ENCODE results near the gene TMEM255B. TPM values are rescaled to one million over a fixed set of nuclear protein-coding genes. Genes with fewer than 3 reads are reported as not detected.
"Not testable (repeated sequence)": the region's sequence is repeated elsewhere in the genome, so short reads cannot be mapped to it uniquely, and the experiment has no call there.

Gene TMEM255B
- total RNA-seq, 1 donor from 2014 or later: 19.1 TPM

DNA sequence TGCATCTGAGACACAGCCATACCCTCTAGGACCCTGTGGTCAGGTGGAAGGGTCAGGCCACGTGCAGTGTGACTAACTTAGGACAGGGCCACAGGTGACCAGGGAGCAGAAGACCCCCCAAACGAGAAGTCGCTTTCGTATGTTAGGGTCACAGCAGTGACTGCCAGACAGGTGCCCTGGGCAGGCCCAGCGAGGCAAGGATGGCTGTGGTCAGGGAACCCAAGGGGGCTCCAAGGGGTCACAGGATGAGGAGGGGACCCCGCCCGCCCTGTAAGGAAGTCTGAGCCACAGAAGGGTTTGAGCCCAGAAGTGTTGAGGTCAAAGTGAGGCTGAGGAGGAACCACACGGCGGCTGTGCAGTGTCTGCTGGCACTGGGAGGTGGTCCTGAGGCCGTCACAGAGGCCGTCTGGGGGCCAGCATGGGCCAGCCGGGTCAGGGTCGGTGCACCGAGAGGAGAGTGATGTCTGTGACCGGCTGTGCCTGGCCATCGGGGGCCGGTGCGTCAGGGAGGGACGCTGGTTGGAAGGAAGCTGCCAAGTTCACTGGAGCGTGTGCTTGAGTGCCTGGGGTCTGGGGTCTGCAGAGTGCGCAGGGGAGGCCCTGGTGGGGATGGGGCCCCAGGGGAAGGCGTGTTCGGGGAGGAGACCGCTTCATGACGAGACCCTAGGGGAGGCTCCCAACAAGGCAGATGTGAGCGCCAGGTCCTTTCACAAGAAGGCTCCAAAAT, 24.8 kb upstream of the TMEM255B start:
- DNase-seq (ENCODE audit: low read depth, low spot score): no peak

DNA sequence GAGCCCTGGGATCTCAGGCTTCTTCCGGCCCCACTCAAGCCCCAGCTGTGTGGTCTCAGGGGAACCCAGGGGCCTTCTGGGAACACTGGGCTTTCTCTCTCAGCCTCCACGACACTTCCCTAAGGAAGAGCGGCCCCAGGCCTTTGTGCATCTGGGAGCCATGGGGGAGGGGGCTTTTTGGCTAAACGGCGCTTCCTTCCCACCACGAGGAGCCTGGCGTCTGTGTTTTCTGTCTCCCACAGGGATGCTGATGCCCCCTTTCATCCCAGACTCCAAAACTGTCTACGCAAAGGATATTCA, 24.2 kb upstream of the TMEM255B start:
- no peak for DNase-seq (ENCODE audit: low read depth, low spot score)

DNA sequence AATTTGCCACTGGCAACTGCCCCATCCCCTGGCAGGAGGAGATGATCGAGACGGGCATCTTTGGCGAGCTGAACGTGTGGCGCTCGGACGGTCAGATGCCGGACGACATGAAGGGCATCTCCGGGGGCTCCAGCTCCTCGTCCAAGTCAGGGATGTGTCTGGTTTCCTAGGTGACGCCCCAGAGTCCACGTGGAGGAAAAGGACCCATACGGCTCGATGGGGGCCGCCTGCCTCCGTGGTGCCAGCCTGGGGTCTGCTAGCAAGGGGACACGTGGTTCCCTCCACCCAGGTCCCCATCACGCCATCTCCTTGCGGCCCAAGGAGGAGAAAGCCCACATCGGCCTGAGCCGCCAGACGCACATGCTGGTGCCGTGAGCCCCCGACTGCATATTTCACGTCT, 23.8 kb upstream of the TMEM255B start:
- DNase-seq (ENCODE audit: low read depth, low spot score): no peak

DNA sequence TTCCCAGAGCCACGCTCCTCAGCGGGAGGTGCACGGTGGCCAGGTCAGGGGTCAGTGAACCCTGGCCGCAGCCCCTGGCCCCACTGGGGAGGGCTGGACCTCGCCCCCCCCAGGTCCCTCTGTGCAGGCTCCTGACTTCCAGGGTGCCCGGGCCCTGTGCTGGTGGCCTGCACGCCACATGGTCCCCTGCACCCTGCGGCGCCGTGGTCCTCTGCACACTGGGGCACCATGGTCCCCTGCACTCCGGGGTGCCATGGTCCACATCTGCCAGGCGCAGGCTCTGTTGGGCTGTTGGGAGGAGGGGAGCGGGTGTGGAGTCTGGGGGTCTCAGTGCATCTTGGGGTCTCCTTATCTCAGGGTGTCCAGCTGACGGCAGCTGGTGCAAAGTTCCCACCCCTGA, 23.3 kb upstream of the TMEM255B start:
- no peak for DNase-seq (ENCODE audit: low read depth, low spot score)

DNA sequence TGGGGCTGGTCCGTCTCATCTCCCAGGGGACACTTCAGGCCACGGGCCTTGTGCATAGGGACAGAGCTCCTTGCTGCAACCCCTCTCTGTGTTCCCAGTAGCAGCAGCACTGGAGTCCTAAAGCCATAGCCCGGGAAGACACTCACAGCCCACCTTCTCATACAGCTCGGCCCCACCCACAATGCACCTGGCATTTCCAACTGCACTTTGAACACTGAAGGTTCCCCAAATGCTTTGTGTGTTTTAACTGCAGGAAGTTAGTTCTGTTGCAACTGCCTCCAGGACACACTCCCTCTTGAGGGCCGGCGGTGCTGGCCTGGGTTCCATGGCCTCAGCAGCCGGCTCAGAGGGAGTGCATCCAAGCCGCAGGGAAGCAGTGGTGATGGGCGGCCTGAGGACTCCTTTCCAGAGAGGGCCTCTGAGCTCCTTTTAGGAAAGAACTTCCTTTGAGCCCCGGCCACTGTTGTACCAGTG, 22.7 kb upstream of the TMEM255B start:
- DNase-seq (ENCODE audit: low read depth, low spot score): no peak

DNA sequence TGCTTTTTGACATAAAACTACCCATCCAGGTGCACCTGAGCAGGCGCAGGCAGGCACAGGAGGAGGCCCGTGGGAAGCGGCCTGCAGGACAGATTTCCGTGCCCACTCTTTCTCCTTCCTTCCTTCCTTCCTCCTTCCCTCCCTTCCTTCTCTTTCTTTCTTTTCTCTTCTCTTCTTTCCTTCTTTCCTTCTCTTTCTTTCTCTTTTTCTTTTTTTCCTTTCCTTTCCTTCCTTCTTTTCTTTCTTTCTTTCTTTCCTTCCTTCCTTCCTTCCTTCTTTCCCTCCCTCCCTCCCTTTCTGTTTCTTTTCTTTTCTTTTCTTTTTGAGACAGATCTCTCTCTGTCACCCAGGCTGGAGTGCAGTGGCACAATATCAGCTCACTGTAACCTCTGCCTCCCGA, 21.2 kb upstream of the TMEM255B start:
- DNase-seq (ENCODE audit: low read depth, low spot score): no peak

DNA sequence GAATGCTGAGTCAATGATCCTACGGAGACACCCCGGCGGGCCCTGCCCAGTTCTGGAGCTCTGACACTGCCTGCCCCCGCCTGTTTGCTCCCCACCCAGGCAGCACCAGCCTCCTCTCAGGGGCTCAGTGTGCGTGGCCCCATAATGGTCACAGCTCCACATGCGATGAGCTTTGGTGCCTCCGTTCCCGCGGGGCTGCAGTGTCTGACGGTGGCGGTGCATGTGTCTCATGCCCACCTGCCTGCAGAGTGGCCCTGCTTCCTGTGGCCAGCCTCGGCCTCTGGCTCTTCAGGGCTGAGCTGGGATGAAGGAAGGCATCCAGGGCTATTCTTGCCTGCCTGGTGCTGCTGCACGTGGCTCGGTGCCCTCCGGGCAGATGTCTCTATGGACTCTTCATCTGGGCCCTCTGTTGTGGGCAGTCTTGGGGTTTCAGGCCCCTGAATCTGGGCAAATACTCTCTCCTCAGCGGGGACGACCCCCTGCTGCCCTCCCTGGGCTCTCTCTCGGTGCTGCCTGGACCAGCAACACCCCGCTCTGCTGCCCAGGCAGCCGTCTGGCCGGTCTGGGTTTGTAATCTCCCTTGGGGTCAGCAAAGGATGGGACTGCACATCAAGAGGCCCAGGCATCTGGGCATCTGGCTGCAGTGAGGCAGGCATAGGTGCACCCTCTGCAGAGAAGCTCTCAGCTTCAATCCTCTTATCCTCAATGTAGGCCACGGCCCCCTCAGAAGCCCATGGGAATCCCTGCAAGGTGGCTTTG, 19.3 kb upstream of the TMEM255B start:
- no peak for DNase-seq (ENCODE audit: low read depth, low spot score)

DNA sequence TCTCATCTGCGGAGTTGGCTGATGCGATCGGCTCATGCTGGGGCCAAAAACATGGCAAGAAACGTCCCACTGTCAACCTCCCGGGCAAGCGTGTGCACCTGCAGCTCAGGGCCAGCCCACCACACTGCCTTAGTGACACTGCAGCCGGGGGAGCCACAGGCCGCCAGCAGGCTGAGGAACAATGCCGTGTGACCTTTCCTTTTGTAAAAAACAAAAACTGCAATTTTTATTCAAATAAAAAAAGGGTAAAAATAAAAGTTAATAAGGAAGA, 18.8 kb upstream of the TMEM255B start:
- DNase-seq (ENCODE audit: low read depth, low spot score): no peak

DNA sequence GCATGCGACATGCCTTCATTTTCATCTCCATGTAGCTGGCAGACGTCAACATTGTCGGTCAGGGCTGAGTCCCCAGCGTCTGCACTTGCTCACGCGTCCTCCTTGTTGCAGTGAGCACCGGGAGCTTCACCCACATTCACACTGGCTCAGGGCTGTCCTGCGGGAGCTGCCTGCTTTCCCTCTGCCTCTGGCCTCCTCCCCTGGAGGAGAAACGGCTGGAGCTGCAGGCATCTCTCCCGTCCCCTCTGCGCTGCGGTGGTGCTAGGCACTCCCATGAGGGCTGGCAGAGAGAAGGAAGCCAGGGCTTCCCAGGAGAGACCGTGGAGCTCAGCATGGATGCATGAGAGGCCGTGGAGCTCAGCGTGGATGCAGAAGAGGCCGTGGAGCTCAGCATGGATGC, 18.4 kb upstream of the TMEM255B start:
- no peak for DNase-seq (ENCODE audit: low read depth, low spot score)

DNA sequence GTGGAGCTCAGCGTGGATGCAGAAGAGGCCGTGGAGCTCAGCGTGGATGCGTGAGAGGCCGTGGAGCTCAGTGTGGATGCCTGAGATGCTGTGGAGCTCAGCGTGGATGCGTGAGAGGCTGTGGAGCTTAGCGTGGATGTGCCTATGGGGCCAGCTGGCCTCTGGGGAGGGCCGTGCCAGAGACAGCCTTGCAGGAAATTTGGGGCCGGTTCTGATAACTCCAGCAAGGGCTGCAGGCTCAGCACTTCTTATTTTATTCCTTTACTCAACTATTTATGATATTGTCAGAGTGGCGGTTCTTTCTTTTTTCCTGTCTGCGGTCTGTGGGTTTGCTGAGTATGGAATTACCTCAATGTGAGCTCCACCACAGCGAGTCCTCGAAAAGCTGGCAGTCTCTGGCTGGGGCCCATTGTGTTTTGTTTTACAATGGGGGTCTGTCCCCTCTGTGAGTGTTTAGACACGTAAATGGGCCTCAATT, 17.8 kb upstream of the TMEM255B start:
- DNase-seq (ENCODE audit: low read depth, low spot score): no peak

DNA sequence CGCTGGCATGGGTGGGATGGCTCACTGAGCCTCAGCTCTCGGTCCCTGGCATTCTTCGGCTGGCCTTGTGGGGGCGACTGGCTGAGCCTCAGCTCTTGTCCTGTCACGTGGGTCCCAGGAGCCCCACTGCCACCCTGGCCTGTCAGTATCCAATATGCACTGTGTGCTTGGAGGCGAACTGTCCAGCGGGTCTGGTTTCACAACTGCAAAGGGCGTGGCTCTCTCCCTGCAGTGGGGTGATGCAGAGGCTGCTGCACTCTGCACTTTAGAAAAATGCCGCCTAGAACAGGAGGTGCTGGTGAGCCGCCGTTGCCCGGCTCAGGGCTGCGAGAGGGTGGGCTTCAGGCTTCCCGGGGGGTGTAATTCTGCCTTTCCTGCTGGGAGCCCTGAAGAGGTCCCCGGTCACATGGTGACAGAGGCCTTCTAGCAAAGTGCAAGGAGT, 17.0 kb upstream of the TMEM255B start:
- no peak for DNase-seq (ENCODE audit: low read depth, low spot score)

DNA sequence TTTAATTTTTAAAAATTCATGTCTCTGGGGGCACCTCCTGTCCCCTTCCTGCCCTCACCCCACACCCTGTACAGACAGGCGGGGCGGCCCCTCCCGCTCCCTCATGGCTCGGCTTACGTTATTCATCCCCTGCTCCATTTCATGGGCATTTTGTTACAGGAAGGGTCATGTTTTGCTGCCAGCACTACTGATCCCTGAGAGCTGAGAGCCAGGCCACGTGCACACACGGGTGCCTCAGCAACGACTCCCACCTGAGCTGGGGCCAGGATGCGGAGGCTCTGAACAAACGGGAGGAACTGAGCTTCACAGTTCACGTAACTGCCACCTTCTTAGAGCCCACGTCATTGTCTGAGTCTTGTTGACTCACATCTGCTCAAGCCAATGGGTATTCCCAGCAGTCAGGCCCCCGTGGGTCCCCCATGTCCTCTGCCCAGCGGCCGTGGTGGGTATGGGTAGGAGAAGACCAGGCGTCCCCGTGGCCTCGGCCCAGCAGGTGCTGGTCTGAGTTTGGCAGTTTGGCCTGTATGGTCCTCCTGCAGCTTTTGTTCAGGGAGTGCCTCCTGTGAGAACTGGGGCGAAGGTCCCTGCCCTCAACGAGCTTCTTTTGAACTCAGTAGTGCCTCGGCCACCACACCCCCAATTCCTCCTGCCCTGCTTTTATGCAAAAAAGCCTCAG, 16.4 kb upstream of the TMEM255B start:
- no peak for DNase-seq (ENCODE audit: low read depth, low spot score)

DNA sequence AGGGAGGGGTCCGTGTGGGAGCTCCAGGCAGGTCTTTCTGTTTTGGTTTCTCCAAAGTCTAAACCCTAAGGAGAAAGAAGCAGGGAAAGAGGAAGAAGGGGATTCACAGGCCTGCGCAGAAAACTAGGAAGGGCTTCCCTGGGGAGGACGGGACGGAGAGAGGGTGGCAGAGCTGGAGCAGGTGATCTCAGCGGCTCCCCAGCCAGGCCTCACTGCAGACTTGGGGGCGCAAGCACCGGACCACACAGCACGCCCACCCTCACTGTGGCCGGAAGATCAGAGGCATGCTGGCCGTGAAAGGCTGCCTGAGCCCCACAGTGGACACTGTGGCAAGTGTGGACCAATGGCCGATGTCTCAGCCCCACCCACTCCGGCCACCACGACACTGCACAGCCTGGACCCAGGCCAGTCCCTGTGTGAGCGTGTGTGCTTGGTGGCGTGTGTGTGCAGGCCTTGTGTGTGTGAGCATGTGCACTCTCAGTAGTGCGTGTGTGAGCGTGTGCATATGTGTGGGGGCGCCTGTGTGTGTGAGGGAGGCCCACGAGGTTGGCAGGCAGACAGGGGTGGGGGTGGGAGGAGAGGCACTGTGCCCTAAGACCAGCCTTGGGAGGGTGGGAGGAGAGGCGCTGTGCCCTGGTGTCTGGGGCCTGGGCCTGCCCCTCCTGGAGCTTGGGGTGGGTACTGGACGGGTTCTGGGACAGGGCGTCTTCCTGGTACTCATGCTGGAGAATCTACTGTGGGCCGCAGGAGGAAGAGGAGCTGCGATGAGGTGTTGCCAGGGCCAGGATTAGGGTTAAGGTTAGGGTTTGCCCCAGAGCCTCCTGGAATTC, 15.4 kb upstream of the TMEM255B start:
- no peak for DNase-seq (ENCODE audit: low read depth, low spot score)

DNA sequence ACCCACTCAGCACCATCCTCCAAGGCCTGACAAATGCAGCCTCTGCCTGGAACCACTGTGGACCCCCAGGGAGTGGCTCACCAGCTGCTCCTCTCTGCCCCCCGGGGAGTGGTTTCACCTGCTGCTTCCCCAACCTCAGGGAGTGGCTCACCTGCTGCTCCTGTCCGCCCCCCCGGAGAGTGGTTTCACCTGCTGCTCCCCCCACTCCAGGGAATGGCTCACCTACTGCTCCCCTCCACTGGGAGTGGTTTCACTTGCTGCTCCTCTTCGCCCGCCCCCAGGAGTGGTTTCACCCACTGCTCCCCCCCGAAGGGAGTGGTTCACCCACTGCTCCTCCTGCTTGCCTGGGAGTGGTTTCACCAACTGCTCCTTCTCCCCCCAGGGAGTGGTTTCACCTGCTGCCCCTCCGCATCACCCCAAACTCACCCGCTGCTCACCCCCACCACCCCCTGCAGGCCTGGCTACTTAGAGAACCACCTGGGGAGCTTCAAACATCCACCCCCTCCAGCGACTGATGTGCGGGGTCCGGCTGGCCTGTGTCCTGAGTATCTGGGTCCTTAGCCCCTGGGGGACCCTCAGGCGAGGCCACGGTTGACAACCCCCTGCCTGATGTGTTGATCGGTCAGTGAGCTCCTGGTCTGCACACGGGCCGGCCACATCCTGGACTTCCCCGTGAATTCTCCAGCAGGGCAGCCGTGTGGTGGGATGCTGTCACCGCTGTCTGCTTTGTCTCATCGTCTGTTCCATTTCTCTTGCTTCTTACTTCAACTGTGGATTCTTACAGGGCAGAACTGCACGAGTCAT, 14.6 kb upstream of the TMEM255B start:
- DNase-seq (ENCODE audit: low read depth, low spot score): no peak

DNA sequence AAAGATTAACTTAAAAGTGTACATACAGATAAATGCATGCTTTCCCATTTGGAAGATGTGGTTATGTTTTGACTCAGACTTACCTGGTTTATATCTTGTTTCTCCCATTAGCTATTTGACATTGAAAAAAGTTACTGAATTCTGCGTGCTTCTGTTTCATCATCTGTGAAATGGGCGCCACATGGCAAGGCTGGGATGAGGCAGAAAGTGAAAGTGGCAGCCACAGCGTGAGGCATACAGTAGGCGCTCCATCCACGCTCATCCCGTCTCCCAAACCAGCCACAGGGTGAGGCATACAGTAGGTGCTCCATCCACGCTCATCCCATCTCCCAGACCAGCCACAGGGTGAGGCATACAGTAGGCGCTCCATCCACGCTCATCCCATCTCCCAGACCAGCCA, 14.0 kb upstream of the TMEM255B start:
- no peak for DNase-seq (ENCODE audit: low read depth, low spot score)

DNA sequence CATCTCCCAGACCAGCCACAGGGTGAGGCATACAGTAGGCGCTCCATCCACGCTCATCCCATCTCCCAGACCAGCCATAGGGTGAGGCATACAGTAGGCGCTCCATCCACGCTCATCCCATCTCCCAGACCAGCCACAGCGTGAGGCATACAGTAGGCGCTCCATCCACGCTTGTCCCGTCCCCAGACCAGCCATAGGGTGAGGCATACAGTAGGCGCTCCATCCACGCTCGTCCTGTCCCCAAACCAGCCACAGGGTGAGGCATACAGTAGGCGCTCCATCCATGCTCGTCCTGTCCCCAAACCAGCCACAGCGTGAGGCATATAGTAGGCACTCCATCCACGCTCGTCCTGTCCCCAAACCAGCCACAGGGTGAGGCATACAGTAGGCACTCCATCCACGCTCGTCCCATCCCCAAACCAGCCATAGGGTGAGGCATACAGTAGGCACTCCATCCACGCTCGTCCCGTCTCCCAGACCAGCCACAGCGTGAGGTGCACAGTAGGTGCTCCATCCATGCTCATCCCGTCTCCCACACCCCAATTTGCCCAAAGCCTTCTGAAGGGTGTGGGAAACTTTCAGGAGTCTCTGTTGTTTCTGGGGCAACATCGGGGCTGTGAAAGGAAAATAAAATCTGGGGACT, 13.4 kb upstream of the TMEM255B start:
- not testable (repeated sequence) for DNase-seq (ENCODE audit: low read depth, low spot score)

DNA sequence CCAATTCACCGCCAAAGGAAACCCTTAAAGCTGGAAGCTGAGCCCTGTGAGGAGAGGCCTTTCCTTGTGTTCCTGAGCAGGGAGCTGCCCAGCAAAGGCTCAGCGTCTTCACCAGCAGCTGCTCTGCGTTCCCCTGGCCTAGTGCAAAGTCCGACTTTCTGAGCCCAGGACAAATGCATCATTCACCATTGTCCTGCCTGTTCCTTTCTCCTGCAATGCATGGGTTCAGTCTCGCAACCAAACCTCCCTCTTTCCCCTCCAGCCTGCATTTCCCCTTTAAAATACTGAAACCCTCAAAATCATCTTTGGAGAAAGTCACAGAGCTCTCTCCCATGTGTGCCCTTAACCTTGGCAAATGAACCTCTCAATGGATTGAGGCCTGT, 12.9 kb upstream of the TMEM255B start:
- no peak for DNase-seq (ENCODE audit: low read depth, low spot score)

DNA sequence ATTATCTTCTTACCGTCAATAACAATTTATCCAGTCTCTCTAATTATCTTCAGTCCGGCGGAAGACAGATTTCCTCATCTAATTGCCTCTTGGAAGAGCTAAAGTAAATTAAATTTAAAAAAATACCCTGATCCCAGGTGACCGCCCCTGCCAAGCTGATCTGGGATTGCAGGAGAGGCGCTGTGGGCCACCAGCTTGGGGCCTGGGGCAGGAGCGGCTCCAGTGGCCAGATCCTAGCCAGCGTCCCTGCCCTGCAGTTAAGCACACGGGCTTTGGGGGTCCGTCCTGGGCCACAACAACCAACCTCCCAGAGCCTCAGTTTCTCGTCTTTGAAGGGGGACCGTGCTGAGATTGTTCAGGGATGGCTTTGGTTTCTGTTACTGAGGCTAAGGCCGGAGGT, 12.4 kb upstream of the TMEM255B start:
- DNase-seq (ENCODE audit: low read depth, low spot score): no peak

DNA sequence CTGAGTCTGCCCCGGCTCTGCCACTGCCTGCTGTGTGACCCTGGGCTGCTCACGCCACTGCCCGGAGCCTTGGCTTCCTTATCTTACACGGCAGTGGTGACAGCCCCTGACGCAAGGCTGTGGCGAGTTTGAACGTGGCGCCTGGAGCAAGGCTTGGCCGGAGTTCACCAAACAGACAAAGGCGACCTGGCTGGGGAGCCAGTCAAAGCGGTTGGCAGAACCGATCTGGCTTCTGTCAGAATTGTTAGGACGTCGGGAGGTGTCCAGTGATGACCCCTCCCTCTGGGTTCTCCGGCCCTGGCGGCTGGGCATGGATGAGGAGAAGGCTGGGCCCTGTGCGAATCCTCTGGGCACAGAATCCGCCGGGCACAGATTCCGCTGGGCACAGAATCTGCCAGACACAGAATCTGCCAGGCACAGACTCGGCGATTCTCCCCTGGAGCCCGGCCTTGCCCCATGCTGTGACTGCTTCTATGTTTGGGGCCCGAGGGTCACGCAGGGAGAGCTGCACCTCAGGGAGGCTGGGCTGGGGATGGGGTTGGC, 11.7 kb upstream of the TMEM255B start:
- no peak for DNase-seq (ENCODE audit: low read depth, low spot score)
